ENCODE data around the gene TXNDC15.
A peak's percentile ranks its signal among the peaks of the same experiment; 100 is the strongest.
"Not testable (repeated sequence)": the region's sequence is repeated elsewhere in the genome, so short reads cannot be mapped to it uniquely, and the experiment has no call there.

Gene TXNDC15, protein sequence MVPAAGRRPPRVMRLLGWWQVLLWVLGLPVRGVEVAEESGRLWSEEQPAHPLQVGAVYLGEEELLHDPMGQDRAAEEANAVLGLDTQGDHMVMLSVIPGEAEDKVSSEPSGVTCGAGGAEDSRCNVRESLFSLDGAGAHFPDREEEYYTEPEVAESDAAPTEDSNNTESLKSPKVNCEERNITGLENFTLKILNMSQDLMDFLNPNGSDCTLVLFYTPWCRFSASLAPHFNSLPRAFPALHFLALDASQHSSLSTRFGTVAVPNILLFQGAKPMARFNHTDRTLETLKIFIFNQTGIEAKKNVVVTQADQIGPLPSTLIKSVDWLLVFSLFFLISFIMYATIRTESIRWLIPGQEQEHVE

DNA sequence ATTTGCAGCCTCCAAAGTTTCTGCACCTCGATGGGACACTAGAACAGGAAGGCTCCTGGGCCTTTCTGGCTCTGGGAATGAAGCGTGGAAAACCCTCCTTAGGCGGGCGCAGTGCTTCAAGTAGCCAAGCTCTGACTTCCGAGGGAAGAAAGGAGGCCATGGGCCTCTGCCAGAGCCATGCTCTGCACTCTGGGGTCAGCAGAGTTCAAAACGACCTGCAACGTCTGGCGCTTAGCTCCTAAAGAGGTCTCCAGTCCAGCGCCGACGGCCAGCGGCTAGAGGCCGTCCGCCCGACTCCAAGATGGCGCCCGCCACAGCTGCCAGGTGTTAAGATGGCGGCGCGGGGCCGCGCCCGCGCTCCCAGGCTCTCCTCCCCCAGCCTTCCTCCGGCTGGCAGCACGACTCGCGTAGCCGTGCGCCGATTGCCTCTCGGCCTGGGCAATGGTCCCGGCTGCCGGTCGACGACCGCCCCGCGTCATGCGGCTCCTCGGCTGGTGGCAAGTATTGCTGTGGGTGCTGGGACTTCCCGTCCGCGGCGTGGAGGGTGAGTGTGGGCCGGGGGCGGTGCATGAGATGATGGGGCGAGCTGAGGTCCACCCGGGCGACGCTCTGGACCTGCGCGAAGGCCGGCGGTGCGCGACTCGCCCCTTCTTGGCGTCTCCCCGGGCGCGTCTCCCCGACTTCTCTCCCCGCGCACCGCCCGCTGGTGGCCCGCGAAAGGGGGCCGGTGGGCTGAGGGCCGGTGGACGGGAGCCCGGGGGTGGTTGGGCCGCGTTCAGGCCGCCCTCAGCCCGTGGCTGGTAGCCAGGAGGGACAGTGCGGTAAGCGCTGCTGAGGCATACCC lies at the start of gene TXNDC15:
Gene TXNDC15 (plus strand): TSS at position 385 of the 844 bp plus-strand sequence. CDS start 57 bp downstream, at position 442.
- peak; percentile 67 to 90 for DNase-seq

DNA sequence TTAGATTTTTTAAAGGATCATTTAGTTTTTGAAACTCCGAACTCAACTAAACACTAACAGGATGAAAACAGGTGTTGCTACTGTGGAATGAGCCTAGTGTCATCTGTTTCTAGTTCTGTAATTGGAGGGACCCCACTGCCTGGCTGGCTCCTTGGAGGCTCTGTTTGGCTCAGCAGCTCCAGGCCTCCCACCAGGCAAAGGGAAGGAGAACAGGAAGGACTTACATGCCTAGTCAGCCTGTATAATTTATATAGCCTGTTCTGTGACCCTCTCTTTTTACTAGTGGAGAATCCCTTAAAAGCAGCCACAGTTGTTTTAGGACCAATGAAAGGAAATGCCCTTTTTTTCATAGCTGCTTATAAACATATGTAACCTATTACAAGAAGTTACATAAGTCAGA lies 49.5 kb upstream of the TXNDC15 start:
- no peak for DNase-seq

- no peak for DNase-seq
Measured at GRCh38 chr5:134825212-134825611, 49.0 kb upstream of the TXNDC15 start.

DNA sequence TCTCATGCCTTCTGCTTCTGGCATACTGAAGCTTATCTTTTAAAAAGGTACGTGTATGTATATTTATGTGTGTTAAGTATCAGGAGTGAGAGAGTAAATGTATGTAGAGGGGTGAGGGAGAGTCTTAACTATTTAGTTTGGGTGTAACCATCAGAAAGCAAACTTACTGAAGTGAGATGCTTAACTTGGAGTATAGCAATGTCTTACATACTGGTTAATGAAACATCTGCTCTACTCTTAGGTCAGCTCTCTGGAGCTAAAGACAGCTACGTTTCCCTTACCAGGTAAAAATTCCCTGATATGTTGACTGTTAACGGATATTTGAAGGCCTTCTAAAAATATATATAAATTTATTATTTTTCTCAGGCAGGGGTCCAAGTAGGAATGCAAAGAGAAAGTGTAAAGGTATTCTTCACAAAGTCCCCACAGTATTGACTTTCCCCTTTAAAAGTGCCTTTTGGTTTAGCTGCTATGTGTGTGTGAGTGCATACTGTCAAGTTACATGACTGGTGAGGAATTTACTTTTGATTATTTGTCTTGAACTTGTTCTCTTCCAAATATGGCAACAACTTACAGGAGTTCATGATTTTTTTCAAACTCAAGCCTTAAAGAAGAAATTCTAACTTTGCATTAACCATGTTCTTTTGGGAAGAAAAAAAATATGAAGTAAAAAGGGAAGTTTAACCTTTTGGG lies 40.7 kb upstream of the TXNDC15 start:
- no peak for DNase-seq

DNA sequence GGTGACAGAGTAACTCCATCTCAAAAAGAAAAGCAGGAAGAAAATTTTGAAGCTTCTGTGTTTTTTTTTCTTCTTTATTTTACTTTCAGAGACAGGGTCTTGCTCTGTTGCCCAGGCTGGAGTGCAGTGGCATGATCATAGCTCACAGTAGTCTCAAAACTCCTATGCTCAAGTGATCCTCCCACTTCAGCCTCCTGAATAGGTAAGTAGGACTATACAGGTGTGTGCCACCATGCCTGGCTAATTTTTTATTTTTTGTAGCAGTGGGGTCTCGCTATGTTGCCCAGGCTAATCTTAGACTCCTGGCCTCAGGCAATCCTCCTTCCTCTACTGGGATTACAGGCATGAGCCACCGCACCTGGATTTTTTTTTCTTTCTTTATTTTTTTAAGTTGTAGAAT lies 38.5 kb upstream of the TXNDC15 start:
- no peak for DNase-seq

DNA sequence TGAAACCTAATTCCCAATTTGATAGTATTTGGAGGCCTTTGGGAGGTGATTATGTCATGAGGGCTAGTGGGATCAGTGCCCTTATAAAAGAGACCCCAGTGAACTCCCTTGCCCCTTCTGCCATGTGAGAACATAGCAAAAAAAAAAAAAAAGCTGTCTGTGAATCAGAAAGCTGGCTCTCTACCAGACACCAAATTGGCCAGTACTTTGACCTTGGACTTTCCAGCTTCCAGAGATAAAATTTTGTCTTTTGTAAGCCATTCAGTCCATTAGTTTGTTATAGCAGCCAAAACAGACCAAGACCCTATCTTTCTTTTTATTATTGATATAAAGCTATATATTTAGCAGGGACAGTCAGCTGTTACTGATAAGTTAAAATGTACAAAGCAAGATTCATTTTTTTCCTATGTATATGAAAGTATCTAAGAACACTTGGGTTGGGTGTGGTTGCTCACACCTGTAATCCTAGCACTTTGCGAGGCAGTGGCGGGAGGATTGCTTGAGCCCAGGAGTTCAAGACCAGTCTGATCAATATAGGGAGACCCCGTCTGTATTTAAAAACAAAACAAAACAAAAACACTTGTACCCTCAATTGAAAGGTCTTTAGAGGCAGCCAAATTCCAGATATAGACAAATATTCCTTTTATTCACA lies 36.5 kb upstream of the TXNDC15 start:
- no peak for DNase-seq

DNA sequence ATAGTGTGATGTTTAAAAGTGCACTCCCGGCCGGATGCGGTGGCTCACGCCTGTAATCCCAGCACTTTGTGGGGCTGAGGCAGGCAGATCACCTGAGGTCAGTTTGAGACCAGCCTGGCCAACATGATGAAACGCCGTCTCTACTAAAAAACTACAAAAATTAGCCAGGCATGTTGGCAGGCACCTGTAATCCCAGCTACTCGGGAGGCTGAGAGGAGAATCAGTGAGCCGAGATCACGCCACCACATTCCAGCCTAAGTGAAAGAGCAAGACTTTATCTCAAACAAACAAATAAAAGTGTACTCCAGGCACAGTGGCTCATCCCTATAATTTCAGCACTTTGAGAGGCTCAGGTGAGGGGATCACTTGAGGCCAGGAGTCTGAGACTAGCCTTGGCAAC lies 35.8 kb upstream of the TXNDC15 start:
- DNase-seq = not testable (repeated sequence)

- DNase-seq = no peak
Measured at GRCh38 chr5:134840811-134841210, 33.4 kb upstream of the TXNDC15 start.

DNA sequence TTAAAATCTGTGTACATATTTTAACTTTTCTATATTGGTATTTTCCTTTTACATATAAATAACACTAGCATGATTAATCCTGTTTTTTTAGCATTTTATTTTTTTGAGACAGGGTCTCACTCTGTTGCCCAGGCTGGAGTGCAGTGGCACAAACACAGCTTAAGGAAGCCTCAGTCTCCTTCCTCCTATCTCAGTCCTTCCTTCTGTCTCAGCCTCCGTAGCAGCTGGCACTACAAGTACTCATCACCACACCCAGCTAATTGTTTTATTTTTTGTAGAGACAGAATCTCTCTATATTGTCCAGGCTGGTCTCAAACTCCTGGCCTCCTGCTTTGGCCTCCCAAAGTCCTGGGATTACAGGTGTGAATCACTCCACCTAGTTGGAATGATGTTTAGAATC lies 29.9 kb upstream of the TXNDC15 start:
- no peak for DNase-seq

- no peak for DNase-seq
Measured at GRCh38 chr5:134845335-134845851, 28.8 kb upstream of the TXNDC15 start.

- peak; percentile 89 to 94 for DNase-seq
Measured at GRCh38 chr5:134845852-134846640, 28.1 kb upstream of the TXNDC15 start, which contains the start of gene C5orf24. TSS of gene C5orf24 (plus strand) at chr5:134845968. CDS start at chr5:134854901, 8,933 bp downstream.

DNA sequence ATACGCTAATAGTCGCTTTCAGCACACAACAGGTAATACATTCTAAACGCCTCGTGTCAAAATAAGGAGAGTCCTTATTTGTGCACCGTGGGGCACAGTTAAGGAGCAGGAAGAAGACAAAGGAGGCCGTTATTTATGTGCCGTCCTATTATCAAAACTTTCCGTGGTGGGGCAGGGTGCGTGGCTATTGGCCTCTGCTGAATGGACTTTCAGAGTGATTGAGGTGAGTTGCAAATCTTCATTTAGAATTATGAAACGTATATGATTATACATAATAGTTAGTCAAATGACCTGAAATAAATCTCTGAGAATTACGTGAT lies 27.6 kb upstream of the TXNDC15 start:
- peak in 1 of 2 experiments; percentile 58 for DNase-seq

- DNase-seq = not testable (repeated sequence)
Measured at GRCh38 chr5:134849434-134849933, 24.7 kb upstream of the TXNDC15 start.

- peak in 1 of 2 experiments; percentile 52 for DNase-seq
Measured at GRCh38 chr5:134851307-134851923, 22.8 kb upstream of the TXNDC15 start.

DNA sequence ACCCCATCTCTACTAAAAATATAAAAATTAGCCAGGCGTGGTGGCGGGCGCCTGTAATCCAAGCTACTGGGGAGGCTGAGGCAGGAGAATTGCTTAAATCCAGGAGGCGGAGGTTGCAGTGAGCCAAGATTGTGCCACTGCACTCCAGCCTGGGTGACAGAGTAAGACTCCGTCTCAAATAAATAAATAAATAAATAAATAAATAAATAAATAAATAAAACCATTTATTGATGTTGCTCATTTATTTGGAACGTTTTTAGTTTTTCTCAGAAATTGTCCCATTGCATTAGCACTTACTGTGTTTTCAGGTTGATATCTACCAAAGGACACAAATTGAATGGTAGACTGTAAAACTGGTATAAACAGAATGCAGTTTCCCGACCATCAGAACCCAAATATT lies 17.7 kb upstream of the TXNDC15 start:
- not testable (repeated sequence) for DNase-seq

GRCh38 chr5:134857401-134857800 lies 16.8 kb upstream of the TXNDC15 start:
- DNase-seq = no peak

GRCh38 chr5:134864707-134865106 lies 9.5 kb upstream of the TXNDC15 start:
- DNase-seq = no peak

DNA sequence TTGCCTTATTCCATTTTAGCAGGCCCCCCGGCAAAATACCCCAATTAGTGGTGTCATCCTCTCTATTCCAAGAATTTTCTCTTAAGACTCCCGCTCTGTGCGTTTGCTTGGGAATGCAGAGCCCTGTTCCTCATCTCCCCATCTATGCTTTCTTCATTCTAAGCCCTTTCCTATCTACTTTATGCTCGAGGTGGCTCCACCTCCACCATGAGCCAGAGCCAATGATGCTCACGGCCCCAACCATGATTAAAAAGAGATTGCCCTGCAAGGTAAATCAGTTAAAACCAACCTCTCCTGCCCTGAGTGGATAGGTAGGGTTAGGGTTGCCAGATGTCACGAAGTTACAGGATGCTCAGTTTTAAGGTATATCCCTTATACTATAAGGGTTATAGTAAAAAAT lies 677 bp upstream of the TXNDC15 start:
- DNase-seq = no peak

GRCh38 chr5:134874831-134875655 lies 872 bp downstream of the TXNDC15 start:
- DNase-seq = peak; percentile 58 to 77

- DNase-seq = no peak
Measured at GRCh38 chr5:134877159-134877558, 3.0 kb downstream of the TXNDC15 start.

Measured in SW 1271 (cell line).